Liver (tissue), 9 donors: ENCODE measurements around the gene HSF2BP. TPM values are rescaled to one million over a fixed set of nuclear protein-coding genes. Genes with fewer than 3 reads are reported as not detected.

Experiments used
- DNase-seq: peaks from one replicate; pipeline ENCODE4 v3.0.0-alpha.2; 2017; ENCODE audit warnings: low spot score
- H3K27ac ChIP-seq, 2 donors: one replicate each; pipeline ENCODE4 v1.7.0; 2013; ENCODE audit warnings: inconsistent platforms in 2 of 2, low read length in 2 of 2, control low read depth in 1 of 2, low read depth in 1 of 2, mild to moderate bottlenecking in 1 of 2
- H3K27me3 ChIP-seq, 4 donors: one replicate each; pipeline versions ENCODE4 v1.6.1 to v1.7.0; 2013; ENCODE audit warnings: low read length in 3 of 4, inconsistent platforms in 1 of 4, mild to moderate bottlenecking in 1 of 4, moderate library complexity in 1 of 4; ENCODE audit not compliant: control insufficient read depth in 4 of 4, insufficient read depth in 4 of 4
- H3K36me3 ChIP-seq, 4 donors: one replicate each; pipeline versions ENCODE4 v1.6.1 to v1.7.0; 2013; ENCODE audit warnings: low read length in 3 of 4, mild to moderate bottlenecking in 3 of 4, low read depth in 1 of 4, moderate library complexity in 1 of 4; ENCODE audit not compliant: control insufficient read depth in 4 of 4, insufficient read depth in 3 of 4
- H3K4me1 ChIP-seq, 4 donors: one replicate each; pipeline versions ENCODE4 v1.6.1 to v1.7.0; 2013; ENCODE audit warnings: low read length in 3 of 4, mild to moderate bottlenecking in 3 of 4, moderate library complexity in 1 of 4; ENCODE audit not compliant: control insufficient read depth in 4 of 4, insufficient read depth in 4 of 4
- H3K4me3 ChIP-seq, 3 donors: one replicate each; pipeline versions ENCODE4 v1.6.1 to v1.7.0; 2013; ENCODE audit warnings: low read length in 3 of 3, control low read depth in 1 of 3, low read depth in 1 of 3, mild to moderate bottlenecking in 1 of 3
- H3K9ac ChIP-seq, 2 donors: one replicate each; pipeline ENCODE4 v1.7.0; 2013; ENCODE audit warnings: low read length in 2 of 2, mild to moderate bottlenecking in 2 of 2, moderate library complexity in 2 of 2, control low read depth in 1 of 2, low read depth in 1 of 2
- H3K9me3 ChIP-seq, 4 donors: one replicate each; pipeline versions ENCODE4 v1.6.1 to v1.7.0; 2013; ENCODE audit warnings: low read length in 3 of 4; ENCODE audit not compliant: control insufficient read depth in 4 of 4
- CTCF ChIP-seq: fragments of 150-350 bp; IDR thresholded peaks from 2 replicates; pipeline ENCODE4 v1.5.1; 2017; ENCODE audit warnings: improper control_type of control experiment, low read depth, low read length; ENCODE audit not compliant: missing input control
- EGR1 ChIP-seq, 2 donors: IDR thresholded peaks; 2 replicates each; pipeline ENCODE4 v1.6.1; 2016 to 2018; ENCODE audit warnings: antibody characterized with exemption in 2 of 2, low read depth in 2 of 2
- FOXA2 ChIP-seq: IDR thresholded peaks from 2 replicates; pipeline ENCODE4 v1.6.1; 2016; ENCODE audit warnings: antibody characterized with exemption
- HNF4A ChIP-seq, 2 donors: conservative IDR thresholded peaks; 2 replicates each; pipeline ENCODE4 v1.6.1; 2016; ENCODE audit warnings: antibody characterized with exemption in 2 of 2, mild to moderate bottlenecking in 2 of 2
- HNF4G ChIP-seq: IDR thresholded peaks from 2 replicates; pipeline ENCODE4 v1.6.1; 2016; ENCODE audit warnings: antibody characterized with exemption
- JUND ChIP-seq, 2 donors: IDR thresholded peaks; 2 replicates each; pipeline ENCODE4 v1.6.1; 2016; ENCODE audit warnings: antibody characterized with exemption in 2 of 2
- NR2F2 ChIP-seq: IDR thresholded peaks from 2 replicates; pipeline ENCODE4 v1.6.1; 2016; ENCODE audit warnings: antibody characterized with exemption
- RAD21 ChIP-seq, 2 donors: IDR thresholded peaks; 2 replicates each; pipeline ENCODE4 v1.6.1; 2016; ENCODE audit warnings: antibody characterized with exemption in 2 of 2, mild to moderate bottlenecking in 2 of 2
- REST ChIP-seq: IDR thresholded peaks from 2 replicates; pipeline ENCODE4 v1.6.1; 2016; ENCODE audit warnings: antibody characterized with exemption, mild to moderate bottlenecking
- RXRA ChIP-seq, 2 donors: IDR thresholded peaks; 2 replicates each; pipeline ENCODE4 v1.6.1; 2017 to 2018; ENCODE audit warnings: antibody characterized with exemption in 2 of 2, mild to moderate bottlenecking in 1 of 2
- SP1 ChIP-seq: IDR thresholded peaks from 2 replicates; pipeline ENCODE4 v1.6.1; 2018; ENCODE audit warnings: antibody characterized with exemption, mild to moderate bottlenecking
- TAF1 ChIP-seq: conservative IDR thresholded peaks from 2 replicates; pipeline ENCODE4 v1.6.1; 2016; ENCODE audit warnings: antibody characterized with exemption, mild to moderate bottlenecking
- YY1 ChIP-seq: IDR thresholded peaks from 2 replicates; pipeline ENCODE4 v1.6.1; 2016; ENCODE audit warnings: antibody characterized with exemption, mild to moderate bottlenecking
- WGBS: extraction: QIAGEN DNeasy Blood & Tissue Kit; methylation state at CpG from one replicate; pipeline ENCODE4 v1.1.7; 2013; 5-methylcytosine and 5-hydroxymethylcytosine counted together
- polyA plus RNA-seq, 2 donors: library from polyadenylated mRNA; stranded (reverse) in 1 of 2; unstranded in 1 of 2; fragments of 200-250 nt in 1 of 2; fragments of >200 nt in 1 of 2; fragmentation: Nextera tagmentation in 1 of 2; extraction: Ambion mirVana in 1 of 2; gene quantifications; one replicate each; pipeline versions ENCODE4 v1.2.1 to v1.2.3, GENCODE V29; 2013 to 2015
- total RNA-seq, 2 donors: library from RNA; depleted of rRNA; stranded (reverse); fragments of >200 nt; gene quantifications; one replicate each; pipeline ENCODE4 v1.2.3, GENCODE V29; 2014
- donor health status: healthy.
- donor health status: healthy.
- donor health status: healthy.
- donor health status: healthy.
- donor health status: healthy.

The HSF2BP gene
- total and polyA plus RNA-seq, 4 donors = 0.14 to 0.33 (median 0.16) TPM; not detected in 1

GRCh38 chr21:43645136-43645891, 14.0 kb downstream of the HSF2BP start:
- Histone ChIP-seq H3K9me3 (no peaks in the 10 kb centered on the region), H3K9ac (peak overlapping the region in 1 of 2 donors; percentile 36), H3K27ac (peak overlapping the region in 1 of 2 donors; percentile 46)

GRCh38 chr21:43644609-43645008, 14.7 kb downstream of the HSF2BP start:
- no peaks in the 10 kb centered on the region for H3K27me3 ChIP-seq
- H3K4me1 ChIP-seq = peaks cover 0 to 10% (median 4%) of the 10 kb centered on the region in 4 donors
- no peak overlapping the region for H3K27ac ChIP-seq
- no peak overlapping the region for H3K9ac ChIP-seq
- no peak for DNase-seq
- H3K4me3 ChIP-seq = no peak overlapping the region
- H3K36me3 ChIP-seq = no peaks in the 10 kb centered on the region
- TF ChIP-seq CTCF (no peak), HNF4A (conservative IDR thresholded peaks at IDR 0.05) (no peak), JUND (IDR thresholded peaks at IDR 0.05) (no peak), HNF4G (no peak), RXRA (IDR thresholded peaks at IDR 0.05) (no peak), EGR1 (IDR thresholded peaks at IDR 0.05; ENCODE audit: low read depth in 2 of 2) (no peak), RAD21 (IDR thresholded peaks at IDR 0.05) (no peak), SP1 (no peak), TAF1 (no peak), REST (no peak), FOXA2 (no peak), YY1 (no peak)
- 82% methylated on average over 6 of the region's 6 CpGs for WGBS
- no peaks in the 10 kb centered on the region for H3K9me3 ChIP-seq

More at GRCh38 chr21:43645136-43645891, 14.0 kb downstream of the HSF2BP start:
- DNase-seq = no peak
- Histone ChIP-seq H3K4me1 (peaks cover 0 to 5% (median under 1%) of the 10 kb centered on the region in 4 donors), H3K4me3 (no peak overlapping the region), H3K27me3 (no peaks in the 10 kb centered on the region), H3K36me3 (no peaks in the 10 kb centered on the region)
- 44% methylated on average over 12 of the region's 12 CpGs for WGBS
- no peak for TF ChIP-seq YY1
- TF ChIP-seq NR2F2 = peak; percentile 12
- TF ChIP-seq TAF1 = no peak
- peak; percentile 87 to 88 for TF ChIP-seq RAD21 (IDR thresholded peaks at IDR 0.05)
- peak; percentile 8 to 17 for TF ChIP-seq RXRA (IDR thresholded peaks at IDR 0.05)
- TF ChIP-seq CTCF = peak; percentile 47
